DMS79 treated with DMSO at 0.1 percent for 48 hours (cell line): ENCODE data around the gene MTMR8.

Experiments used
- DNase-seq: peaks from one replicate; lab custom pipeline; 2025; lab: John Stamatoyannopoulos, UW

The MTMR8 gene

GRCh38 chrX:64306712-64307111 lies 88.5 kb downstream of the MTMR8 start:
- no peak for DNase-seq

DNA sequence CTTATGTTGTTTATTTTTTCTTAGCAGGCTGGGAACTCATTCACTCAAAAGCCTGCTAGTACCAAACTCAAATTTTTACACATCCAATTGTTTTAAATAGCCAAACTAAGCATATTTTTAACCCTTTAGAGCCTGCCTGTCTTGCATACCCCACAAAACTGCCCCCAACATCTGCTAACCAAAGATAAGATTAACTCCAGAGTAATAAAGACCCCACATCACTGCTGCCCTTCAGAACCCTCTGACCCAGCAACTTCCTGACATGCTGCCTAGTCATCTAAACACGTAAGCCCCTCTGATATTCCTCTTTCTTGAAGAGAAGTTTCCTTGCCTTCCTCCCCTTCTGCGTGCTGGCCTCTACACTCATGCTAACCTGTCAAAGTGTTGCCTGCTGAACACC lies 104.1 kb downstream of the MTMR8 start:
- DNase-seq, result no peak

GRCh38 chrX:64265265-64265664 lies 130.0 kb downstream of the MTMR8 start:
- DNase-seq, result no peak

- DNase-seq, result no peak
Measured at GRCh38 chrX:64230123-64230970, 164.9 kb downstream of the MTMR8 start, which contains the start of gene ASB12. TSS of gene ASB12 (minus strand) at chrX:64230607. CDS start at chrX:64225650, 4,957 bp downstream.

DNA sequence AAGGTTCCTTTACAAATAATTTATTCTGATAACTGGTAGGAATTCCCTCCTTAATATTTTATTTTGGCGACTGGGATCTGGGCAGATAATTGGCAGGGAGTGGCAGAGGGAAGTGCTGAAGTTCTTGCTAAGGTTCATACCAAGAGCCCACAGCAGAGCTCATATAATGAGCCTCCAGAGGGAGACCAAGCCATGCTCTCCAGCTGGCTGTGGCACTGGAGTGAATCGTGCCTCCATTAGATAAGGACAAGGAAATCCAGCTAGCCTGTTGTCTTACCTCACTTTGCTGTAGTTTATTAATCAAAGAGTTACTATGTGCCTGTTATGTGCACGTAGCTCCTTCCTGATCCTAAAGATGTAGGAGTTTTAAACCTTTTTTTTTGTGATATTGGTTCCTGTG lies 166.1 kb downstream of the MTMR8 start:
- DNase-seq, result no peak
